ENCODE measurements around the gene EIF4EBP3.

Gene EIF4EBP3

DNA sequence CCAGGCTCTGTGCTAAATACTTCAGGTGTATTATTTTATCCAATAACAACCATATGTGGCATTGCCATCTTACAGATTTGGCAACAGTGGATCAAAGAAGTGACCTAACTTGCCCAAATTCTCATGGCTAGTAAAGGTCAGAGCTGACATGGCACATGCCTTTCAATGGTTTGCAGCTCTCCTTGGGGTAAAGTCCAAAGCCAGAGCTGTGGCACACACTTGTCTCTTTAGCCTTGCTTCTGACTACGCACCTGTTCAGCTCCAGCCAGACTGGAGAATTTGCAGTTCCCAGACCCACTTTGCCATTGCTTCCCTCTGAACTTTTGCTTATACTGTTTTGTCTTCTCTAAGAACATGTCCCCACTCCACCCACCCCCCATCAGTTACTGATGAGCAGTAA lies 23.0 kb downstream of the EIF4EBP3 start:
- H3K4me2 ChIP-seq = no peak overlapping the region; the same call in 1 of the 2 replicates
- no peak overlapping the region for H3K9ac ChIP-seq
- H3K27ac ChIP-seq = peak overlapping the region; percentile 85; the same call in 1 of the 2 replicates
- no peaks in the 10 kb centered on the region for H4K20me1 ChIP-seq (ENCODE audit: insufficient read depth)
- no peaks in the 10 kb centered on the region for H3K27me3 ChIP-seq (ENCODE audit: insufficient read depth, low read depth)
- peaks cover 47% of the 10 kb centered on the region for H3K4me1 ChIP-seq (ENCODE audit: low read depth, poor library complexity, severe bottlenecking)
- TF ChIP-seq, protein P1, sequence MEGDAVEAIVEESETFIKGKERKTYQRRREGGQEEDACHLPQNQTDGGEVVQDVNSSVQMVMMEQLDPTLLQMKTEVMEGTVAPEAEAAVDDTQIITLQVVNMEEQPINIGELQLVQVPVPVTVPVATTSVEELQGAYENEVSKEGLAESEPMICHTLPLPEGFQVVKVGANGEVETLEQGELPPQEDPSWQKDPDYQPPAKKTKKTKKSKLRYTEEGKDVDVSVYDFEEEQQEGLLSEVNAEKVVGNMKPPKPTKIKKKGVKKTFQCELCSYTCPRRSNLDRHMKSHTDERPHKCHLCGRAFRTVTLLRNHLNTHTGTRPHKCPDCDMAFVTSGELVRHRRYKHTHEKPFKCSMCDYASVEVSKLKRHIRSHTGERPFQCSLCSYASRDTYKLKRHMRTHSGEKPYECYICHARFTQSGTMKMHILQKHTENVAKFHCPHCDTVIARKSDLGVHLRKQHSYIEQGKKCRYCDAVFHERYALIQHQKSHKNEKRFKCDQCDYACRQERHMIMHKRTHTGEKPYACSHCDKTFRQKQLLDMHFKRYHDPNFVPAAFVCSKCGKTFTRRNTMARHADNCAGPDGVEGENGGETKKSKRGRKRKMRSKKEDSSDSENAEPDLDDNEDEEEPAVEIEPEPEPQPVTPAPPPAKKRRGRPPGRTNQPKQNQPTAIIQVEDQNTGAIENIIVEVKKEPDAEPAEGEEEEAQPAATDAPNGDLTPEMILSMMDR (conservative IDR thresholded peaks at IDR 0.05; ENCODE audit: low read depth, low read length) = no peak
- H3K4me3 ChIP-seq (IDR thresholded peaks at IDR 0.05; ENCODE audit: insufficient read depth, low read depth, low read length) = no peak overlapping the region
- peaks cover 16% of the 10 kb centered on the region for H3K79me2 ChIP-seq (ENCODE audit: insufficient read depth, low read depth)
- no peak overlapping the region for H2AFZ ChIP-seq (ENCODE audit: low read depth)
- no peaks in the 10 kb centered on the region for H3K36me3 ChIP-seq (ENCODE audit: insufficient read depth)

- H3K27me3 ChIP-seq (ENCODE audit: insufficient read depth, low read depth) = no peaks in the 10 kb centered on the region
- H3K9ac ChIP-seq = no peak overlapping the region
- no peaks in the 10 kb centered on the region for H3K36me3 ChIP-seq (ENCODE audit: insufficient read depth)
- no peak overlapping the region for H3K4me3 ChIP-seq (IDR thresholded peaks at IDR 0.05; ENCODE audit: insufficient read depth, low read depth, low read length)
- no peak overlapping the region for H3K27ac ChIP-seq
- no peaks in the 10 kb centered on the region for H4K20me1 ChIP-seq (ENCODE audit: insufficient read depth)
- no peak overlapping the region for H3K4me2 ChIP-seq
- H3K79me2 ChIP-seq (ENCODE audit: insufficient read depth, low read depth) = peaks cover 10% of the 10 kb centered on the region
- no peak overlapping the region for H2AFZ ChIP-seq (ENCODE audit: low read depth)
- TF ChIP-seq, protein P1 (conservative IDR thresholded peaks at IDR 0.05; ENCODE audit: low read depth, low read length) = no peak
- peaks cover 41% of the 10 kb centered on the region for H3K4me1 ChIP-seq (ENCODE audit: low read depth, poor library complexity, severe bottlenecking)
These were observed 23.6 kb downstream of the EIF4EBP3 start for GRCh38 chr5:140571105-140571504.

GRCh38 chr5:140573683-140574082 lies 26.2 kb downstream of the EIF4EBP3 start:
- TF ChIP-seq, protein P1 (conservative IDR thresholded peaks at IDR 0.05; ENCODE audit: low read depth, low read length) = no peak
- Histone ChIP-seq H3K27me3 (ENCODE audit: insufficient read depth, low read depth) (no peaks in the 10 kb centered on the region), H3K4me1 (ENCODE audit: low read depth, poor library complexity, severe bottlenecking) (peaks cover 27% of the 10 kb centered on the region), H4K20me1 (ENCODE audit: insufficient read depth) (no peaks in the 10 kb centered on the region), H3K9ac (no peak overlapping the region), H3K79me2 (ENCODE audit: insufficient read depth, low read depth) (no peaks in the 10 kb centered on the region), H3K27ac (no peak overlapping the region), H2AFZ (ENCODE audit: low read depth) (no peak overlapping the region), H3K4me3 (IDR thresholded peaks at IDR 0.05; ENCODE audit: insufficient read depth, low read depth, low read length) (no peak overlapping the region), H3K4me2 (no peak overlapping the region), H3K36me3 (ENCODE audit: insufficient read depth) (no peaks in the 10 kb centered on the region)

DNA sequence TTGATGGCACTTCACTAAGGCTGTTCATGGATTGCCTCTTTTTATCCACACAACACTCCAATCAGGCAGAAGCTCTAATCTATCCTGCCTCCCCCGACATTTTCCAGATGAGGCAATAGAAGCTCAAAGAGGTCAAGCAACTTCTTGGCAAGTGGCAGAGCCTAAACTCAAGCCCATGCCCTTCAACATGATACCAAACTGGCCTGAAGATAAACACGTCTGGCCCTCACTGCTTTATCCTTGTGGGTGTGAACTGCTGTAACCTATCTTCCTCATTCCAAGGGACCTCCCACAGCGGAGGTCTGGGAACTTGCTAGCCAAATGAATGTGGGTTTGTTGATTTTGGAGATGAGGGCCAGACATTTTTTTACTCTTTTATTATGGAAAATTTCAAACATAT lies 26.7 kb downstream of the EIF4EBP3 start:
- TF ChIP-seq, protein P1 (conservative IDR thresholded peaks at IDR 0.05; ENCODE audit: low read depth, low read length) = no peak
- no peak overlapping the region for H3K9ac ChIP-seq
- no peak overlapping the region for H2AFZ ChIP-seq (ENCODE audit: low read depth)
- H3K4me3 ChIP-seq (IDR thresholded peaks at IDR 0.05; ENCODE audit: insufficient read depth, low read depth, low read length) = no peak overlapping the region
- no peak overlapping the region for H3K4me2 ChIP-seq
- H3K27ac ChIP-seq = no peak overlapping the region
- H3K79me2 ChIP-seq (ENCODE audit: insufficient read depth, low read depth) = no peaks in the 10 kb centered on the region
- no peaks in the 10 kb centered on the region for H3K27me3 ChIP-seq (ENCODE audit: insufficient read depth, low read depth)
- H4K20me1 ChIP-seq (ENCODE audit: insufficient read depth) = no peaks in the 10 kb centered on the region
- peaks cover 23% of the 10 kb centered on the region for H3K4me1 ChIP-seq (ENCODE audit: low read depth, poor library complexity, severe bottlenecking)
- no peaks in the 10 kb centered on the region for H3K36me3 ChIP-seq (ENCODE audit: insufficient read depth)
